Fibroblast of the aortic adventitia (primary cell): ENCODE data around the gene EIF2AK2. TPM values are rescaled to one million over a fixed set of nuclear protein-coding genes. Genes with fewer than 3 reads are reported as not detected.

Source experiments
- DNase-seq: peaks from one replicate; pipeline ENCODE4 v3.0.0-alpha.2; 2010; ENCODE audit warnings: low read depth
- H3K4me3 ChIP-seq: 2 replicates; pipeline ENCODE4 v1.5.1; 2011; ENCODE audit warnings: low read depth, mild to moderate bottlenecking, control low read depth, low read length, moderate library complexity
- total RNA-seq: library from RNA; depleted of rRNA; stranded (reverse); fragments of >200 nt; gene quantifications from 2 replicates; pipeline ENCODE4 v1.2.3, GENCODE V29; 2012; ENCODE audit warnings: low replicate concordance
- TF ChIP-seq, protein P1 (sequence below): IDR thresholded peaks from 2 replicates; pipeline ENCODE4 v1.5.1; 2011; ENCODE audit warnings: mild to moderate bottlenecking, low read length, control low read depth, inconsistent platforms; ENCODE audit not compliant: insufficient read depth

Gene EIF2AK2
- total RNA-seq, 1 donor = 53.8 TPM

GRCh38 chr2:37119157-37119556 is 37.6 kb downstream of the EIF2AK2 start:
- TF ChIP-seq, protein P1, sequence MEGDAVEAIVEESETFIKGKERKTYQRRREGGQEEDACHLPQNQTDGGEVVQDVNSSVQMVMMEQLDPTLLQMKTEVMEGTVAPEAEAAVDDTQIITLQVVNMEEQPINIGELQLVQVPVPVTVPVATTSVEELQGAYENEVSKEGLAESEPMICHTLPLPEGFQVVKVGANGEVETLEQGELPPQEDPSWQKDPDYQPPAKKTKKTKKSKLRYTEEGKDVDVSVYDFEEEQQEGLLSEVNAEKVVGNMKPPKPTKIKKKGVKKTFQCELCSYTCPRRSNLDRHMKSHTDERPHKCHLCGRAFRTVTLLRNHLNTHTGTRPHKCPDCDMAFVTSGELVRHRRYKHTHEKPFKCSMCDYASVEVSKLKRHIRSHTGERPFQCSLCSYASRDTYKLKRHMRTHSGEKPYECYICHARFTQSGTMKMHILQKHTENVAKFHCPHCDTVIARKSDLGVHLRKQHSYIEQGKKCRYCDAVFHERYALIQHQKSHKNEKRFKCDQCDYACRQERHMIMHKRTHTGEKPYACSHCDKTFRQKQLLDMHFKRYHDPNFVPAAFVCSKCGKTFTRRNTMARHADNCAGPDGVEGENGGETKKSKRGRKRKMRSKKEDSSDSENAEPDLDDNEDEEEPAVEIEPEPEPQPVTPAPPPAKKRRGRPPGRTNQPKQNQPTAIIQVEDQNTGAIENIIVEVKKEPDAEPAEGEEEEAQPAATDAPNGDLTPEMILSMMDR = no peak
- no peak for DNase-seq
- no peak overlapping the region for H3K4me3 ChIP-seq

- TF ChIP-seq, protein P1 = no peak
- no peak overlapping the region for H3K4me3 ChIP-seq
- no peak for DNase-seq
Measured at GRCh38 chr2:37117566-37117965, 39.2 kb downstream of the EIF2AK2 start.

GRCh38 chr2:37111958-37112357 is 44.8 kb downstream of the EIF2AK2 start:
- TF ChIP-seq, protein P1 = no peak
- DNase-seq = no peak
- H3K4me3 ChIP-seq = no peak overlapping the region

DNA sequence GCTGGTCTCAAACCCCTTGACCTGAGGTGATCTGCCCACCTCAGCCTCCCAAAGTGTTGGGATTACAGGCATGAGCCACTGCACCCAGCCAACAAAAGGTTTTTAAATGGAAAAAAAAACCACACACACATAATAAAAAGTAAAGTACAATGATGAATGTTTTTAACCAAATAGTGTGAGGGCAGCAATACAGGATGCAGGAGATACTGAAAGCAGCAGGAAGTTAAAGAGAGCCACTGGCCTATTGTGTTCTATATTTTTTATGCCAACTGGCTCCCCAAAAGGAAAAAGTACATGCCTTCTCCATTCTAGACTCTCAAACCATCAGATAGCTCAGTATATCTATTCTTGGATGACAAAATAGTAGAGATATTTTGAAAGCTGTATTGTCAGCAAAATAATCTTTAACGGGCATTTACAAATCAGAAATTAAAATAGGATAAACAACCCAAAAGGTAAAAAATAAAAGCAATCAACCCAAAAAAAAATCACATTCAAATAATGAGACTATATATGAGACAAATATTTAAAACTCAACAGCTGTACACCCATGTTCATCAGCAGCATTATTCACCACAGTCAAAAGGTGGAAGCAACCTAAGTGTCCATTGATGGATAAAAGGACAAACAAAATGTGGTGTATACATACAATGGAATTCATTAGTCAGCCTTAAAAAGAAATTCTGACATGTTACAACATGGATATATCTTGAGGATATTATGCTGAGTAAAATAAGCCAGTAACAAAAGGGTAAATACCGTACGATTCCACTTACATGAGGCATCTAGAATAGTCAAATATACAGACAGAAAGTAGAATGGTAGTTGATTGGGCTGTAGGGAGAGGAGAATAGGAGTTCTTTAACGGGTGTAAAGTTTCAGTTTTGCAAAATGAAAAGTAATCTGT is 46.2 kb downstream of the EIF2AK2 start:
- DNase-seq = no peak
- TF ChIP-seq, protein P1 = no peak

DNA sequence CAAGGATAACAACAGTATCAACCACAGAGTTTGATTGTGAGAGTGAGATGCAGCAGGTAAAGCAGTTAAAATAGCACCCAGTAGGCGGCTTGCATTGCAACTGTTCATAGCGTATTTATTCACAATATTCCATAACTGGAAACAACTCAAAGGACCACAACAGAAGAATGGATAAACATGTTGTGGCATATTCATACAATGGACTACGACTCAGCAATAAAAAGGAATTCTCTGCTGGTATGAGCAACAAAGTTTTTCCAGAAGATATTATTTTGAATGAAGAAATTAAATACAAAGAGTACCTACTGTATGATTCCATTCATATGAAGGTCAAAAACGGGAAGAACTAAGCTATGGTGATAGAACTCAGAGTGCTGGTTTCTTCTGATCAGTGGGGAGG is 47.3 kb downstream of the EIF2AK2 start:
- DNase-seq = no peak
- no peak overlapping the region for H3K4me3 ChIP-seq
- TF ChIP-seq, protein P1 = no peak

More for the DNA sequence above, 46.2 kb downstream of the EIF2AK2 start:
- H3K4me3 ChIP-seq = no peak overlapping the region

- no peak for DNase-seq
Measured at GRCh38 chr2:37105150-37105549, 51.6 kb downstream of the EIF2AK2 start.

More at GRCh38 chr2:37105150-37105549, 51.6 kb downstream of the EIF2AK2 start:
- TF ChIP-seq, protein P1 = no peak
- H3K4me3 ChIP-seq = no peak overlapping the region
